MCF 10A (cell line): Measurements from ENCODE around the gene SLC24A3. TPM values are rescaled to one million over a fixed set of nuclear protein-coding genes. Genes with fewer than 3 reads are reported as not detected.

Experiments
- BruUV-seq: library from RNA; stranded (reverse); fragments of 400-500 nt; replicated peaks from 2 replicates; lab custom pipeline; 2021; lab: Mats Ljungman, UMichigan
- CTCF ChIA-PET: fragments of 300-600 bp; sonication (Branson Sonifier 250); formaldehyde crosslinking; extraction: SDS; loops from one replicate; lab custom pipeline; 2021; ENCODE audit warnings: antibody characterized with exemption, inconsistent platforms; lab: Yijun Ruan, JAX
- POLR2A ChIA-PET: fragments of 300-600, 350-650 bp; sonication (Branson Sonifier 250); formaldehyde crosslinking; extraction: SDS; loops from one replicate; lab custom pipeline; 2020; ENCODE audit warnings: antibody characterized with exemption, inconsistent platforms; lab: Yijun Ruan, JAX
- DNase-seq: peaks from one replicate; pipeline ENCODE4 v3.0.0-alpha.2; 2018; ENCODE audit not compliant: unreplicated experiment
- H3K27ac Mint-ChIP-seq: one replicate; pipeline ENCODE4 v1.8.0; 2022; ENCODE audit warnings: mild to moderate bottlenecking, low read depth, mixed read lengths; ENCODE audit not compliant: unreplicated experiment
- H3K27me3 Mint-ChIP-seq: one replicate; pipeline ENCODE4 v1.8.0; 2022; ENCODE audit warnings: mixed read lengths; ENCODE audit not compliant: insufficient read depth, unreplicated experiment
- H3K36me3 Mint-ChIP-seq: one replicate; pipeline ENCODE4 v1.8.0; 2022; ENCODE audit warnings: mild to moderate bottlenecking, moderate library complexity, mixed read lengths; ENCODE audit not compliant: insufficient read depth, unreplicated experiment
- H3K4me1 Mint-ChIP-seq: one replicate; pipeline ENCODE4 v1.8.0; 2022; ENCODE audit warnings: mixed read lengths; ENCODE audit not compliant: insufficient read depth, unreplicated experiment
- H3K4me3 Mint-ChIP-seq: one replicate; pipeline ENCODE4 v1.8.0; 2022; ENCODE audit warnings: mild to moderate bottlenecking, moderate library complexity, mixed read lengths; ENCODE audit not compliant: unreplicated experiment
- H3K9me3 Mint-ChIP-seq: one replicate; pipeline ENCODE4 v1.8.0; 2022; ENCODE audit warnings: mixed read lengths; ENCODE audit not compliant: unreplicated experiment
- intact Hi-C: fragments of 100-400 bp; cut with micrococcal nuclease; formaldehyde crosslinking; loops from 2 replicates; pipeline ENCODE4 v1.14.1; 2022
- total RNA-seq: library from RNA; stranded (reverse); gene quantifications from 2 replicates; pipeline ENCODE4 v1.2.3, GENCODE V29; 2022
- TF ChIP-seq, protein P1 (sequence below): fragments of 200-600 bp; IDR thresholded peaks from one replicate; pipeline ENCODE4 v1.8.0; 2022; ENCODE audit warnings: antibody characterized with exemption, mild to moderate bottlenecking; ENCODE audit not compliant: unreplicated experiment

Gene SLC24A3
- total RNA-seq, 1 experiment from 2014 or later, result not detected

- no peaks in the 10 kb centered on the region for H3K36me3 Mint-ChIP-seq
- BruUV-seq, result no TSS peak
- POLR2A ChIA-PET, result interaction anchor here (0.7 kb wide), 1 partner anchor 1126 kb away, joined by 4 read pairs; no protein-coding TSS in a partner anchor
- H3K4me1 Mint-ChIP-seq, result no peaks in the 10 kb centered on the region
- intact Hi-C loops, result loop anchor here (10.0 kb wide), 1 partner anchor 793 kb away; no protein-coding TSS in a partner anchor
- H3K9me3 Mint-ChIP-seq, result peaks cover 15% of the 10 kb centered on the region
- DNase-seq, result no peak
- TF ChIP-seq, protein P1, sequence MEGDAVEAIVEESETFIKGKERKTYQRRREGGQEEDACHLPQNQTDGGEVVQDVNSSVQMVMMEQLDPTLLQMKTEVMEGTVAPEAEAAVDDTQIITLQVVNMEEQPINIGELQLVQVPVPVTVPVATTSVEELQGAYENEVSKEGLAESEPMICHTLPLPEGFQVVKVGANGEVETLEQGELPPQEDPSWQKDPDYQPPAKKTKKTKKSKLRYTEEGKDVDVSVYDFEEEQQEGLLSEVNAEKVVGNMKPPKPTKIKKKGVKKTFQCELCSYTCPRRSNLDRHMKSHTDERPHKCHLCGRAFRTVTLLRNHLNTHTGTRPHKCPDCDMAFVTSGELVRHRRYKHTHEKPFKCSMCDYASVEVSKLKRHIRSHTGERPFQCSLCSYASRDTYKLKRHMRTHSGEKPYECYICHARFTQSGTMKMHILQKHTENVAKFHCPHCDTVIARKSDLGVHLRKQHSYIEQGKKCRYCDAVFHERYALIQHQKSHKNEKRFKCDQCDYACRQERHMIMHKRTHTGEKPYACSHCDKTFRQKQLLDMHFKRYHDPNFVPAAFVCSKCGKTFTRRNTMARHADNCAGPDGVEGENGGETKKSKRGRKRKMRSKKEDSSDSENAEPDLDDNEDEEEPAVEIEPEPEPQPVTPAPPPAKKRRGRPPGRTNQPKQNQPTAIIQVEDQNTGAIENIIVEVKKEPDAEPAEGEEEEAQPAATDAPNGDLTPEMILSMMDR, result no peak
- CTCF ChIA-PET, result interaction anchor here (0.5 to 5.4 kb wide), 14 partner anchors 9 to 1518 kb away, joined by 3 to 128 read pairs (median 4); no protein-coding TSS in a partner anchor
- H3K27ac Mint-ChIP-seq, result no peak overlapping the region
- H3K4me3 Mint-ChIP-seq, result no peak overlapping the region
- H3K27me3 Mint-ChIP-seq, result peaks cover 33% of the 10 kb centered on the region
These were observed 4.9 kb upstream of the SLC24A3 start for GRCh38 chr20:19207541-19207940.

- CTCF ChIA-PET, result interaction anchor here (0.7 to 1.7 kb wide), 3 partner anchors 9 to 578 kb away, joined by 3 to 6 read pairs (median 3); no protein-coding TSS in a partner anchor
- Mint-ChIP-seq H3K4me1 (no peaks in the 10 kb centered on the region), H3K27ac (no peak overlapping the region), H3K4me3 (no peak overlapping the region), H3K9me3 (no peaks in the 10 kb centered on the region), H3K27me3 (peaks cover 34% of the 10 kb centered on the region), H3K36me3 (no peaks in the 10 kb centered on the region)
- BruUV-seq, result no TSS peak
- peak; percentile 42 for DNase-seq
- intact Hi-C loops, result no loop called here
- TF ChIP-seq, protein P1, result no peak
- POLR2A ChIA-PET, result no interaction called here
These were observed 1.9 kb upstream of the SLC24A3 start for GRCh38 chr20:19210391-19211155.

GRCh38 chr20:19211252-19211651 lies 1.2 kb upstream of the SLC24A3 start:
- POLR2A ChIA-PET, result no interaction called here
- Mint-ChIP-seq H3K36me3 (no peaks in the 10 kb centered on the region), H3K27ac (no peak overlapping the region), H3K27me3 (peaks cover 34% of the 10 kb centered on the region), H3K4me1 (no peaks in the 10 kb centered on the region), H3K4me3 (peak overlapping the region; percentile 20), H3K9me3 (no peaks in the 10 kb centered on the region)
- intact Hi-C loops, result no loop called here
- CTCF ChIA-PET, result no interaction called here
- BruUV-seq, result no TSS peak
- no peak for DNase-seq
- TF ChIP-seq, protein P1, result no peak

DNA sequence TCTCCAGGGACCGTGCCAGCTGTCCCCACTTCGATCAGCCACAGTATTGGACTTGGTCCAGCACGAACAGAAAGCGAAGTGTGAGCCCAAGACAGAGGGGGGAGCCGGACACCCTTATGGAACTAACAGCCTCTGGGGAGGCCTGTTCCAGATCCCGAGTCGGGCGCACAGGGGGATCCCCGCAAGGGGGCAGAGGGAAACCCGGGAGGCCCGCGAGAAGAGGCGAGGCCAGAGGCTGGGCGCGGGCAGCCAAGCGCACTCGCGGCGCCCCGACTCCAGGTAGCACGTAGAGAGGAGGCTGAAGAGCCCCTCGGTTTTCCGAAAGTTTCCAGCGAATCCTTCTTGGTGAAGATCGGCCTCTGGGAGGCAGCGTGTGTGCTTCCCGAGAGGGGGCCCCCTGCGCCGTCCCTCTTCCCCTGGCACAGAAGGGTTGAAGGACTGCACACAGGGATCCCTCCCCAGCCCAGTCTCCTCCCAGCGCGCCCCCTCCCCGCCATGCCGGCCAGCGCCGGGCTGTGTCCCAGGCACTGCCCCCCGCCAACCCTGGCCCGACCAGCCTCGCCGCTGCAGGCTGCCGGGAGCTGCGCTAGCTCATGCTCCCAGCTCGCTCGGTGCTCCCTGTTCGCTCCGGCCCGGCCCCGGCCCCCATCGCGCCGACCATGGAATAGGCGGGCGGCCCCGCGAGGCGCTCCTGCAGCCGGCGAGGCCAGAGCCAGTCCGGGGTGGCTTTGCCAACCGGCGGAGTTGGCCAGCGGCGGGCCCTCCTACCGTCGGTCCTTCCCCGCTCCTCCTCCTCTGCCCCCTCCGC lies 577 bp upstream of the SLC24A3 start:
- H3K4me1 Mint-ChIP-seq, result no peaks in the 10 kb centered on the region
- H3K9me3 Mint-ChIP-seq, result no peaks in the 10 kb centered on the region
- H3K36me3 Mint-ChIP-seq, result no peaks in the 10 kb centered on the region
- CTCF ChIA-PET, result interaction anchor here (0.6 kb wide), 1 partner anchor 283 kb away, joined by 3 read pairs; no protein-coding TSS in a partner anchor
- intact Hi-C loops, result no loop called here
- POLR2A ChIA-PET, result no interaction called here
- no TSS peak for BruUV-seq
- H3K27me3 Mint-ChIP-seq, result peaks cover 34% of the 10 kb centered on the region
- no peak for DNase-seq
- peak overlapping the region; percentile 20 for H3K4me3 Mint-ChIP-seq
- no peak overlapping the region for H3K27ac Mint-ChIP-seq
- TF ChIP-seq, protein P1, result no peak
